ENCODE data around the gene TXNDC5. TPM values are rescaled to one million over a fixed set of nuclear protein-coding genes. Genes with fewer than 3 reads are reported as not detected.
A peak's percentile ranks its signal among the peaks of the same experiment; 100 is the strongest.

The TXNDC5 gene
- total and polyA plus RNA-seq, 2 of the 13 experiments (the other 11 are each of a cell fraction or from before 2014, with no cell fraction given), result 287 to 578 TPM

DNA sequence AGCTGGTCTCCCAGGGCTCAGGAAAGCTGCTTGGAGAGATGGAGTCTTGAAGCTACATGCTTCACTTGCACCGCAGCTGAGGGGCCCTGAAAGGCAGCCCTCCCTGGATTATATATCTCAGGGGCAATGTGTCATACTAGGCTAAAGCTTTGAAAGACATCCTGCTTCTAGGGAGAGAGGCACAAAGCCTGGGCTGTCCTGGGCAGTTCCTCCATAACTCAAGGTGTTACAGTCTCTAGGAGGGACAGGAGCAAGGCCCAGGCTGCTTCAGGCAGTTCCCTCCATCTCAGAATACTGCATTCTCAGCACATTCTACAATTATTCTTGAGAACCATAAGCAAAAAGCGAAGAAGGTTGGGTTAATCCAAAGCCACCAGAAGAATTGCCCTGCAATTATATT, 22.0 kb upstream of the TXNDC5 start:
- Histone ChIP-seq H4K20me1 (ENCODE audit: insufficient read depth, low read length) (no peaks in the 10 kb centered on the region), H3K79me2 (ENCODE audit: insufficient read depth, low read length) (no peaks in the 10 kb centered on the region), H2AFZ (ENCODE audit: low read length) (no peak overlapping the region), H3K36me3 (replicated peaks in 1 of 2; ENCODE audit: control insufficient read depth in 1 of 2, insufficient read depth in 2 of 2, low read length in 2 of 2) (no peaks in the 10 kb centered on the region), H3K27me3 (ENCODE audit: control insufficient read depth in 1 of 2, insufficient read depth in 2 of 2, low read length in 2 of 2) (peaks cover 0 to 12% of the 10 kb centered on the region in 2 experiments; a peak in 1 of 5 replicates), H3K4me1 (ENCODE audit: insufficient read depth, low read length) (no peaks in the 10 kb centered on the region), H3K9me3 (ENCODE audit: low read length) (no peaks in the 10 kb centered on the region), H3K27ac (ENCODE audit: extremely low read length, insufficient read depth, low read length) (no peak overlapping the region), H3K4me2 (ENCODE audit: low read depth, low read length) (no peak overlapping the region), H3K4me3 (replicated peaks in 1 of 3; ENCODE audit: insufficient read depth in 1 of 3, low read depth in 2 of 3, low read length in 3 of 3) (no peak overlapping the region), H3K9ac (ENCODE audit: insufficient read depth, low read depth, low read length) (no peak overlapping the region)
- no peak for ATAC-seq
- WGBS (ENCODE audit: low lambda C conversion rate), result 0% methylated on average over 2 of the region's 2 CpGs
- DNase-seq (ENCODE audit: low spot score), result no peak
- ChIA-PET POLR2A (no interaction called here), CTCF (ENCODE audit: low intra/inter-chr PET ratio, low total read pairs) (no interaction called here)
- BruUV-seq (replicated peaks), result no TSS peak
- FAIRE-seq, result no peak
- in situ Hi-C loops (cut with HindIII; ENCODE audit: extremely low pct_ligation_motif_present, low pct_unique_long_range_greater_than_20kb) (no loop called here), intact Hi-C loops (cut with micrococcal nuclease; ENCODE audit: unreplicated experiment) (no loop called here)
- TF ChIP-seq MAFK (conservative IDR thresholded peaks at IDR 0.05 in 1 of 2, IDR thresholded peaks at IDR 0.05 in 1 of 2; ENCODE audit: low read length in 2 of 2), result peak; percentile 77 to 81
- no peak for TF ChIP-seq PTBP1 (IDR thresholded peaks at IDR 0.05; ENCODE audit: low read depth, low read length, poor library complexity, severe bottlenecking)
- TF ChIP-seq MAFF (IDR thresholded peaks at IDR 0.05; ENCODE audit: low read depth, low read length), result peak; percentile 57
- no peak for TF ChIP-seq ZNF496 (CRISPR knock-in tag; IDR thresholded peaks at IDR 0.05; ENCODE audit: insufficient replicate concordance)
- TF ChIP-seq, protein P1, sequence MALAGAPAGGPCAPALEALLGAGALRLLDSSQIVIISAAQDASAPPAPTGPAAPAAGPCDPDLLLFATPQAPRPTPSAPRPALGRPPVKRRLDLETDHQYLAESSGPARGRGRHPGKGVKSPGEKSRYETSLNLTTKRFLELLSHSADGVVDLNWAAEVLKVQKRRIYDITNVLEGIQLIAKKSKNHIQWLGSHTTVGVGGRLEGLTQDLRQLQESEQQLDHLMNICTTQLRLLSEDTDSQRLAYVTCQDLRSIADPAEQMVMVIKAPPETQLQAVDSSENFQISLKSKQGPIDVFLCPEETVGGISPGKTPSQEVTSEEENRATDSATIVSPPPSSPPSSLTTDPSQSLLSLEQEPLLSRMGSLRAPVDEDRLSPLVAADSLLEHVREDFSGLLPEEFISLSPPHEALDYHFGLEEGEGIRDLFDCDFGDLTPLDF (CRISPR knock-in tag; IDR thresholded peaks at IDR 0.05), result no peak
- no peak for TF ChIP-seq JUN (CRISPR knock-in tag; IDR thresholded peaks at IDR 0.05)
- no peak for TF ChIP-seq MAF1 (CRISPR knock-in tag; IDR thresholded peaks at IDR 0.05; ENCODE audit: borderline replicate concordance)
- TF ChIP-seq SP140L (CRISPR knock-in tag; IDR thresholded peaks at IDR 0.05; ENCODE audit: borderline replicate concordance), result no peak
- no peak for TF ChIP-seq ZNF547 (CRISPR knock-in tag; IDR thresholded peaks at IDR 0.05)
- no peak for TF ChIP-seq ZNF790 (CRISPR knock-in tag; IDR thresholded peaks at IDR 0.05; ENCODE audit: borderline replicate concordance)
- TF ChIP-seq, protein P2, sequence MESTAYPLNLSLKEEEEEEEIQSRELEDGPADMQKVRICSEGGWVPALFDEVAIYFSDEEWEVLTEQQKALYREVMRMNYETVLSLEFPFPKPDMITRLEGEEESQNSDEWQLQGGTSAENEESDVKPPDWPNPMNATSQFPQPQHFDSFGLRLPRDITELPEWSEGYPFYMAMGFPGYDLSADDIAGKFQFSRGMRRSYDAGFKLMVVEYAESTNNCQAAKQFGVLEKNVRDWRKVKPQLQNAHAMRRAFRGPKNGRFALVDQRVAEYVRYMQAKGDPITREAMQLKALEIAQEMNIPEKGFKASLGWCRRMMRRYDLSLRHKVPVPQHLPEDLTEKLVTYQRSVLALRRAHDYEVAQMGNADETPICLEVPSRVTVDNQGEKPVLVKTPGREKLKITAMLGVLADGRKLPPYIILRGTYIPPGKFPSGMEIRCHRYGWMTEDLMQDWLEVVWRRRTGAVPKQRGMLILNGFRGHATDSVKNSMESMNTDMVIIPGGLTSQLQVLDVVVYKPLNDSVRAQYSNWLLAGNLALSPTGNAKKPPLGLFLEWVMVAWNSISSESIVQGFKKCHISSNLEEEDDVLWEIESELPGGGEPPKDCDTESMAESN (CRISPR knock-in tag; conservative IDR thresholded peaks at IDR 0.05), result no peak

Data from HepG2 (cell line).